Measurements from ENCODE around the gene ME3.
"Not testable (repeated sequence)": the region's sequence is repeated elsewhere in the genome, so short reads cannot be mapped to it uniquely, and the experiment has no call there.

The ME3 gene

DNA sequence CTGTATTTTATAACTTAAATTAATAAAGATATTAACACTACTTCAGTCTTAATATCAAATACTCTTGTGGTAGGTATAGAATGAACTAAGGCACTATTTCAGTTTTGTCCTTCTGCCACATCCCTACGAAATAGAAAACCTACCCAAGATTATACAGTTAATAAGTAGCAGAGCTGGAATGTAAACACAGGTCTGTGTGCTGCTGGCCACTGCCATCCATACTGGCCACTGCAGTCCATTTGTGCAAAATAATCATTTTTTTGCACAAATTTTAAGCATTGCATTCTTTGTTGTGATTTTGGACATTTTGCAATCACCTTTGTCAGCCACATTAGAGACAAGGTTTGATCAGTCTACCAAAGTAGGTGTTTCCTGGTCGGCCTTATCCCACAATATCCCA is 91.9 kb downstream of the ME3 start:
- no peak for DNase-seq

DNA sequence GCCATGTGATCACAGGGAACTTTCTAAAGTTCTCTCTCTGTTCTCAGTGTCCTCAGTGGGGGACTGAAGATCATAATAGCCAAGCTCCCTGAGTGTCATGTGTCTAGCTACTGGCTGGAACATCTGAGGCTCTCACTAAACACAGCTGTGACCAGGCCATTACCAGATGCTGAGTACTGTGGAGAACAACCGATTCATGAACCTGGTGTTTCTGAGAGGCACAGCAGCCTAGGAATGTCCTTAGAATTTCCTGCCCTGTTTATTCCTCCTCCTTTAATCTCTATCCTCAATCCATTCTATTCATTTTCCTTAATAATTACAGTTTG is 93.0 kb downstream of the ME3 start:
- DNase-seq: no peak

DNA sequence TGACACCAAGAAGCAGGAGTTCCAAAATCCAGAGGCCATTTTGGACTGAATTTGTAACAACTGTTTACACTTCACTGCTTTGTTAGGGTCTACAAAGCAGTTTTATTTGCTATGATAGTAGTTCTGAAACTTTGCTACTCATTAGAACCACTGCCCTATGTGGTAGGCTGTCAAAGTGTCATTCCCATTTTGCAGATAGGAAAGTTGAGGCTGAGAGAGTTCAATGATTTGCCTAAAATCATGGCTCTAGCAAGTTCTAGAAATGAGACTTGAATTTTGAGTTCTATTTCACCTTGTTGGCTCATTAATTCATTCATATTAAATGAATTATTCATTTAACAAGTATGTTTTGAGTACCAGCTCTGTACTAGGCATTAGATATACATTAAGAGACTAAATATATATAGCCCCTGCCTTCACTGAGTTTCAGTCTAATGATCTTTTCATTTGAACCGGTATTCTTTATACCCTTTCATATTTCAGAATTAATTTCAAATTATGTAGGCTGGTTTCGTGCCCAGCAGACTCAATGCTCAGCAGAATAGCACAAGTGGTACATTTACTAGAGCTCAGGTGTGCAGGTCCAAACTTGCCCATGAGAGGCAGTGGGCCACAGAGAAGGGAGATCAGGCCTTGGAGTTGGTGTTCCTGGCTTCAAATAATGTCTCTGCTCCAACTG is 93.5 kb downstream of the ME3 start:
- no peak for DNase-seq

- DNase-seq: no peak
Observed at GRCh38 chr11:86577644-86578636, 94.5 kb downstream of the ME3 start.

GRCh38 chr11:86576946-86577624 is 95.3 kb downstream of the ME3 start:
- no peak for DNase-seq

GRCh38 chr11:86575927-86576326 is 96.5 kb downstream of the ME3 start:
- no peak for DNase-seq

GRCh38 chr11:86575208-86575855 is 97.1 kb downstream of the ME3 start:
- no peak for DNase-seq

DNA sequence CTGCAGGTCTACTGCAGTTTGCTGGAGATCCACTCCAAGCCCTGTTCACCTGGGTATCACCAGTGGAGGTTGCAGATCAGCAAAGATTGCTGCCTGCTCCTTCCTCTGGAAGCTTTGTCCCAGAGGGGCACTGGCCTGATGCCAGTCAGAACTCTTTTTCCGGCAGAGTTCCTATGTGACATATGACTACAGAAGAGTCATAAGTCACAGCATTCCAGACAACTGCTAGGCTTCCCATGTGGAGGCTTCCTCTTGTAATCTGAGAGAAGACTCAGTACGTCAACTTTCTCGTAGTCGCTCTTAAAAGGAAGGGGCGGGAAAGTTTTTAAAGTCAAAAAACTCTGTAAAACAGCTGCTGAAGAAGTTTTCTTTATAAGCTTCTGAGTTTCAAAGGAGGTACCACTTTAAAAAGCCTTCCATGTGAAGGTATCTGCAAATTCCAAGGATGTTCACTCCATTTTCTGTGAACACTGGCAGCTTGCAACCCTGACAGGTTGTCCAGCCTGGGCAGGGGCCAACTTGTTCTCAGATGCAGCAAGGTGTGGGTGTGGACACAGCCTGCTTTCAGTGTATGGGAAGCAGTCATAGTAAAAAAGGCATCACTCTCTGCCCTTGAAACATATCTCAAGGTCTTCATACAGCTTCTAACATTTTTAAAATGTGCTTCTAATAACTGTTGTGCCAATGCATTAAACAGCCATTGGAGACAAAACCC is 97.8 kb downstream of the ME3 start:
- no peak for DNase-seq

DNA sequence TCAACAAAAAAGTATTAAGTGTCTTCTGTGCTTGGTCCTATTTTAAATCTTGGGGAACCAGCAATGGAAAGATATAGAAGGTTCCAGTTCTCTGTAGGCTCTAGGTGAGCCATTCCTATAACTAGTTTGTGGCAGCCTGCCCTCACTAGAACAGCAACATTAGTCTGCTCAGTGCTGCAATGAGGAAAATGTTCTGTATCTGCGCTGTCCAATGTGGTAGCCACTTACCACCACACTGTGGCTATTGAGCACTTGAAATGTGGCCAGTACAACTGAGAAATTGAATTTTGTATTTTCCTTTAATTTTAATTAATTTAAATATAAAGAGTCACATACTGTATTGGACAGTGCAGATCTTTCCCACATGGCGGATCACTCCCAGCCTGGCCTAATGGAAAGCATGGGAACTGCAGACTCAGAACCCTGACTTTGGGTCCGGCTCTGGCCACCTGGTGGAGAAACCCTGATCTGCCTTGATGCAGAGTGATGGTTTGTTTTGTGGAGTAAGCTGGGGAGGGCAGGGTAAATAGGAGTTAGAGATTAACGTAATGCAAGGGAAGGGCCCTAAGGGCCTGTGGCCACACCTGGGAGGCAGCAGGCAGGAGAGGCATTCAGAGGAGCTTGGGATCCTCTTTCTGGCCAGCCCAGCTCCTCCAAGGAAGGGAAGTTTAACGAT is 101.0 kb downstream of the ME3 start:
- peak; percentile 26 for DNase-seq

DNA sequence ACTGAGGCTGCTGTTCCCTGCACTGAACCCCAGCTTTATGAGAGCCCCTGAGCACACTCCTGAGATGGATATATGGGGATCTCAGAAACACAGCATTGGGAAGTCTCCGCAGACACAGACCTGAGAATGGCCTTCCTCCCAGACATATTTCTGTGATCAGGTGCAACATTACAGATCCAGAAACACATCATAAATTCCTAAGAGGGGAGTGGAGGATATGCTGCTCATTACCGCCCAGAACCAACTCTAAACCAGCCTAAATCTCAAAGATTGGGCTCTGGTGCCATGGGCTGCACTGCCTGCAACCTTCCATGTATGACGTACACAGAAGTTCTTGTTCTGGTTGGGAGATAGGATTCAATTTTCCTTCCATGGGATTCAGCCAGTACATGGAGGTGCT is 102.0 kb downstream of the ME3 start:
- no peak for DNase-seq

GRCh38 chr11:86570020-86570419 is 102.4 kb downstream of the ME3 start:
- peak; percentile 33 for DNase-seq

DNA sequence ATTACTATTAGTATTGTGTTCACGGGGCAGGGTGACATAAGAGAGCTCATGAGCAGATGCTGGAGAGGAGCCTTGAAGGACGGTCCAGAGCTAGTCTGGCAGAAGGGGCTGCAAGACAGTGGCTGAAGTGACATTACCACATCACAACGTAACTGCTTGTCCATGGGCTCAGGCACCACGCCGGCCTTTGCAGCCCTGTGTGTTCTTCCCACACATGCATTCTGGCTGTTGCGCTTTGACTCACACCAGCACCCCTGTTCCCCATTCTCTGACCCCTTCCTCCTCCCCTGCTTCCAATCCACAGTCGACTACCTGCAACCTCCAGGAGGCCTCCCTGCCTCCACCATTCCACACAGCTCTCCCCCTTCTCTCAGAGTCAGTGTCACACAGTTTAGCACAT is 103.3 kb downstream of the ME3 start:
- DNase-seq: no peak

DNA sequence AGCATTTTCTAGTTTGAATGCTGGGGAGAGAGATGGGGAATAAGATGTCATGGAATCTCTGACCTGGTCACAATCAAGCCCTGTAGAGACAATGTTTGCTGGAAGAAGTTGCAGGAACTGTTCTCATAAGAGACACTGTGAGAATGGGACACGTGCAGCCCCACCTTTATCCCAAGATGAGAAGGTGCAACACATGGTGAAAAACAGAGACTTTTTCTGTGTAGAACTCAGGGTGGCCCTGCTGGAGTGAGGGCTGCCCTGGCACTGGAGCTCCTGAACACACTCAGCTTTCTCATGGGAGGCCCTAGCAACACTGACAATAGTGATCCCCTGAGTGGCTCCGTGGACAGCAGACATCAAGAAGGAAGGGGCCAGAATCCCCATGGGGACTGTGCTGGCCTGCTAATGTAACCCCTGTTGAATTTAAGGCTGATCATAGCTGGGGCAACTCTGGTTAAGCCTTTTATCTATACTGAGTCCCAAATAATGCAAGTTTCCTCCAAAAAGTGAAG is 106.6 kb downstream of the ME3 start:
- DNase-seq: peak; percentile 80

- DNase-seq: peak; percentile 97
Observed at GRCh38 chr11:86565388-86565787, 107.0 kb downstream of the ME3 start.

GRCh38 chr11:86562842-86563241 is 109.6 kb downstream of the ME3 start:
- not testable (repeated sequence) for DNase-seq

GRCh38 chr11:86559311-86559945 is 113.0 kb downstream of the ME3 start:
- DNase-seq: no peak

GRCh38 chr11:86558841-86559240 is 113.6 kb downstream of the ME3 start:
- no peak for DNase-seq

- no peak for DNase-seq
Observed at GRCh38 chr11:86558207-86558606, 114.2 kb downstream of the ME3 start.

DNA sequence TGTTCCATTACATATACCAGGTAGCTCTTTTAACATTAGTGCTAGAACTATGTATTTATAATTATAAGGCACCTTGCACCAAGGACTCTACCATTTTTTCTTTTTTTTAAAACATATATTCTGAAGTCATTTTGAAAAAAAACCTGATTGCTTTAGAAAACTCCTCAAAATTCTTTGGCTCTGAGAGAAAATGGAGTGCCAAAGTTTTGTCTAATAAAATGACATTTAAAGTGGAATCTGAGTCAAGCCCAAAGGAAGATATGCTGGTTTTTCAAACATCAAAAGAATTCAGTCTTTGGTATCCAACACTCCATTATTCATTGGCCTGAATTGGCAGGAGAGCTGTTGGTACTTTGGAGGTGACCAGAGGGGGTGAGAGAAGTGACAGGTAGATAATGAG is 116.5 kb downstream of the ME3 start:
- DNase-seq: no peak

- DNase-seq: no peak
Observed at GRCh38 chr11:86555401-86555800, 117.0 kb downstream of the ME3 start.

DNA sequence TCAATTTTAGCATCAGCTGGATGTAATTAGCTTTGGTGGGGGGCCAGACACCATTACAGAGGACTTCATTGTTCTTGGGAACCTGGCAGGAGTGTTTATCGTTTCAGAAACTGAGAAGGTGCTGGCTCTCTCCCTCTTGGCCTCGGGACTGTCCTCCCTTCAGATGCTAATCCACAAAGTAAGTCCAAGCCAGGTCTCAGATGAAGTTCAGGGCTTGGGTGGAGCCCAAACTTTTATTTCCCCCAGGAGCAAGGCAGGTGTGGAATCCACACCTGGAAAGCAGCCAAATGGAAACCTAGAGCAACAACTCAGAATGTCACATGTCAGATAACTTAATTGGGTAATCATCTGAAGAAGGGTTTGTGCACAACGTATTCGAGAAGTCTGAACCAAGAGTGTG is 119.2 kb downstream of the ME3 start:
- no peak for DNase-seq
